Trophoblast cell (in vitro differentiated cells and primary cell): ENCODE results near the gene SEMA4C.
"Not testable (repeated sequence)": the region's sequence is repeated elsewhere in the genome, so short reads cannot be mapped to it uniquely, and the experiment has no call there.

ENCODE experiments used
- DNase-seq, 2 donors: peaks; one replicate each; pipeline ENCODE4 v3.0.0-alpha.2; 2016
- H2AFZ ChIP-seq: 2 replicates; pipeline ENCODE4 v1.6.1; 2013; ENCODE audit warnings: low read length, moderate library complexity, mild to moderate bottlenecking; ENCODE audit not compliant: insufficient read depth, poor library complexity
- H2AK5ac ChIP-seq: 2 replicates; pipeline ENCODE4 v1.6.1; 2013; ENCODE audit warnings: mild to moderate bottlenecking, low read length
- H2BK120ac ChIP-seq: 2 replicates; pipeline ENCODE4 v1.6.1; 2013; ENCODE audit warnings: low read length, mild to moderate bottlenecking, moderate library complexity; ENCODE audit not compliant: insufficient read depth, poor library complexity
- H2BK12ac ChIP-seq: 2 replicates; pipeline ENCODE4 v1.6.1; 2013; ENCODE audit warnings: mild to moderate bottlenecking, low read length, moderate library complexity
- H2BK5ac ChIP-seq: 2 replicates; pipeline ENCODE4 v1.6.1; 2013; ENCODE audit warnings: low read length, low read depth, moderate library complexity, mild to moderate bottlenecking; ENCODE audit not compliant: poor library complexity
- H3K14ac ChIP-seq: 2 replicates; pipeline ENCODE4 v1.6.1; 2013; ENCODE audit warnings: mild to moderate bottlenecking, low read length
- H3K18ac ChIP-seq: 2 replicates; pipeline ENCODE4 v1.6.1; 2013; ENCODE audit warnings: mild to moderate bottlenecking, low read length
- H3K23ac ChIP-seq: 2 replicates; pipeline ENCODE4 v1.6.1; 2013; ENCODE audit warnings: low read length
- H3K27ac ChIP-seq: 2 replicates; pipeline ENCODE4 v1.5.1; 2013; ENCODE audit warnings: low read depth, mild to moderate bottlenecking, inconsistent platforms, low read length, moderate library complexity
- H3K27me3 ChIP-seq: 2 replicates; pipeline ENCODE4 v1.6.1; 2013; ENCODE audit warnings: inconsistent platforms, mild to moderate bottlenecking, low read length, moderate library complexity; ENCODE audit not compliant: insufficient read depth
- H3K36me3 ChIP-seq, 2 experiments: 1 replicate in 1 of 2; 2 replicates in 1 of 2; pipeline ENCODE4 v1.6.1; 2013; ENCODE audit warnings: low read length in 2 of 2, mild to moderate bottlenecking in 2 of 2, moderate library complexity in 1 of 2; ENCODE audit not compliant: insufficient read depth in 2 of 2, control insufficient read depth in 1 of 2
- H3K4ac ChIP-seq: 2 replicates; pipeline ENCODE4 v1.6.1; 2013; ENCODE audit warnings: low read depth, mild to moderate bottlenecking, low read length, moderate library complexity
- H3K4me1 ChIP-seq, 2 experiments: 1 replicate in 1 of 2; 2 replicates in 1 of 2; pipeline ENCODE4 v1.6.1; 2013; ENCODE audit warnings: low read length in 2 of 2, mild to moderate bottlenecking in 2 of 2, moderate library complexity in 1 of 2; ENCODE audit not compliant: insufficient read depth in 2 of 2, control insufficient read depth in 1 of 2
- H3K4me2 ChIP-seq: 2 replicates; pipeline ENCODE4 v1.6.1; 2013; ENCODE audit warnings: inconsistent platforms, mild to moderate bottlenecking, low read length, moderate library complexity
- H3K4me3 ChIP-seq: 2 replicates; pipeline ENCODE4 v1.5.1; 2013; ENCODE audit warnings: mild to moderate bottlenecking, low read depth, low read length, inconsistent platforms
- H3K79me1 ChIP-seq: one replicate; pipeline ENCODE4 v1.6.1; 2013; ENCODE audit warnings: low read length
- H3K79me2 ChIP-seq: 2 replicates; pipeline ENCODE4 v1.6.1; 2013; ENCODE audit warnings: low read length, mild to moderate bottlenecking; ENCODE audit not compliant: control insufficient read depth, insufficient read depth, poor library complexity
- H3K9ac ChIP-seq: 2 replicates; pipeline ENCODE4 v1.6.1; 2013; ENCODE audit warnings: mild to moderate bottlenecking, low read length
- H3K9me3 ChIP-seq: 2 replicates; pipeline ENCODE4 v1.6.1; 2013; ENCODE audit warnings: low read depth, mild to moderate bottlenecking, control low read depth, inconsistent platforms, low read length; ENCODE audit not compliant: insufficient read depth
- H4K12ac ChIP-seq: 2 replicates; pipeline ENCODE4 v1.6.1; 2013; ENCODE audit warnings: low read depth, mild to moderate bottlenecking, low read length, moderate library complexity
- H4K8ac ChIP-seq: 2 replicates; pipeline ENCODE4 v1.6.1; 2013; ENCODE audit warnings: low read depth, mild to moderate bottlenecking, low read length, moderate library complexity
- H4K91ac ChIP-seq: one replicate; pipeline ENCODE4 v1.6.1; 2013; ENCODE audit warnings: low read depth, mild to moderate bottlenecking, low read length, moderate library complexity
- WGBS: extraction: QIAGEN DNeasy Blood & Tissue Kit; methylation state at CpG from one replicate; pipeline ENCODE4 v1.1.7; 2013; ENCODE audit warnings: missing lambda C conversion rate; ENCODE audit not compliant: insufficient read length, insufficient coverage; ENCODE audit errors: extremely low coverage; 5-methylcytosine and 5-hydroxymethylcytosine counted together

Gene SEMA4C

DNA sequence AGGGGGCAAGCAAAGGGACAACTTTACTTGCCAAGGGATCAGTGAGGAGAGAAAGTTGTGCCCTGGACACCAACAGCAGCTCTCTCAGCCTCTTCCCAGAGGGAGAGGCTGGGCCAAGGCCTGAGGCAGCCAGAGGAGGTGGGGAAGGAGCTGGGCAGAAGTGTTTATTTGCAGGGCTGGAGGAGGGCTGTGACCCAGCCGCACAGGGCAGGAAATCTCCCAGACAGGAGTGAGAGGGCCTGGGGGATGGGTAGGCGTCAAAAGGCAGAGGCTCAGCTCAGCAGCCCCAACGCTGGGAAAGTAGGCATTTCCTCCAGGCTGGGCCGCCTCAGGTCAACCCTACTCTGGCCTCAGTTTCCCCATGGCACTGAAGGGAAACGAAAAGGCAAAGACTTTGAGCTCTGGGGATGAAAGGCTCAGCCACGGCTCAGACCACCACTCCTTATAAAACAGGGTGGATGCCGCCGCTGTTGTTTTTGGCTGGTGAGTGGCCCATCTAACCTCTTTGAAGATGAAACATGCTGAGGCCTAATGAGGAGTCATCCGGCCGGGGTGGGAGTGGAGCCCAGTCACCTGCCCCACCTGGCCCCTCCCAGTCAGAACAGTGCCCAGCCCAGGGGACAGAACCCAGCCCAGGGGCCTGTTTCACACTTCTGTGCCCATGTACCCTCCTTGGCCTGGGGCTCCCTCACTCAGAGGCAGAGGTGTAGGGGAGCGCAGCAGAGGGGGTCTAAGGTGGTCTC, 21.9 kb upstream of the SEMA4C start:
- H4K12ac ChIP-seq: peak overlapping the region; percentile 19

DNA sequence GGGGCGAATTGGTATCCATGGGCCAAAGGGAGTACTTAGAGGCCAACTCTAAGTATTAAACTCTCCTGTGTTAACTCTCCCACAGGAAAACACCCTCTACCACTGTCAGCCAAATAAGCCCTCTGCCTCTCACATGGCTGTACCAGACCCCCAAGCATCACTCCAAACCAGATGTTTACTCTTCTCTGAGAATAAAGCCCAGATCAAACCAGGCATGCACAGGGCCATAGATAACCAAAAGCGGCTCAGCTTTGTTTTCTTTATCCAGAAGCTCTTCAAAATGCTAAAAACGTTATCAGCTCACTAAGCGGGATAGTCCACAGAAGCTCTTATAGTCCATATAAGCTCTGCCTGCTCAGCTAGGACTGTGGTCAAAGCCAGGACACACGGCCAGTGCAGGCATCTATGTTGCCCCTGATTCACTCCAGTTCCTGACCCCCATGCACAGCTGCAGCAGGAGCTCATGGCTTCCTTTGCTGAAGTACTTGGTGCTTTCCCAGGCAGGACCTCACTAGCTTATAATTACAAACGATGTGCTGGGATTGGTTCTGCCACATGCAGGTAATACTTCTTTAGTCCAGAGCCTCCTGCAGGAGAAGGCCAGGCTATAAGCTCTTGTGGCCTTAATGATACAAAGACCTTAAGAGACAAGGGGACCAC, 21.0 kb upstream of the SEMA4C start:
- Histone ChIP-seq H3K79me2 (peaks cover 16% of the 10 kb centered on the region), H3K36me3 (no peaks in the 10 kb centered on the region), H2BK5ac (peak overlapping the region; percentile 88), H3K23ac (no peak overlapping the region), H3K4me1 (peaks cover 57 to 70% of the 10 kb centered on the region in 2 experiments), H2BK12ac (peak overlapping the region; percentile 97), H3K27me3 (no peaks in the 10 kb centered on the region), H2AFZ (peak overlapping the region; percentile 4), H2AK5ac (peak overlapping the region; percentile 81), H3K9ac (no peak overlapping the region), H3K4me2 (peak overlapping the region; percentile 1), H4K12ac (no peak overlapping the region), H3K4ac (peak overlapping the region; percentile 64), H3K4me3 (no peak overlapping the region), H3K27ac (peak overlapping the region; percentile 93), H3K14ac (peak overlapping the region; percentile 82), H2BK120ac (peak overlapping the region; percentile 92), H4K8ac (peak overlapping the region; percentile 75), H3K18ac (peak overlapping the region; percentile 76), H4K91ac (peak overlapping the region; percentile 95), H3K9me3 (peaks cover 2% of the 10 kb centered on the region), H3K79me1 (peaks cover 58% of the 10 kb centered on the region)
- WGBS: no CpG with 5 or more reads among the region's 6 CpGs
- no peak for DNase-seq

More for the DNA sequence above, 21.9 kb upstream of the SEMA4C start:
- Histone ChIP-seq H3K79me2 (peaks cover 11% of the 10 kb centered on the region), H3K27me3 (no peaks in the 10 kb centered on the region), H2BK120ac (peak overlapping the region; percentile 96), H4K91ac (peak overlapping the region; percentile 98), H2BK12ac (peak overlapping the region; percentile 99), H3K4me3 (no peak overlapping the region), H2BK5ac (peak overlapping the region; percentile 88), H3K9me3 (no peaks in the 10 kb centered on the region), H3K18ac (peak overlapping the region; percentile 96), H3K23ac (no peak overlapping the region), H3K4me1 (peaks cover 55 to 66% of the 10 kb centered on the region in 2 experiments), H3K79me1 (peaks cover 50% of the 10 kb centered on the region), H3K4ac (peak overlapping the region; percentile 93), H3K14ac (peak overlapping the region; percentile 94), H3K36me3 (no peaks in the 10 kb centered on the region), H4K8ac (peak overlapping the region; percentile 78), H3K4me2 (peak overlapping the region; percentile 1), H3K9ac (no peak overlapping the region), H2AFZ (peak overlapping the region; percentile 63), H2AK5ac (peak overlapping the region; percentile 98), H3K27ac (peak overlapping the region; percentile 93)
- DNase-seq: no peak
- no CpG with 5 or more reads among the region's 11 CpGs for WGBS

DNA sequence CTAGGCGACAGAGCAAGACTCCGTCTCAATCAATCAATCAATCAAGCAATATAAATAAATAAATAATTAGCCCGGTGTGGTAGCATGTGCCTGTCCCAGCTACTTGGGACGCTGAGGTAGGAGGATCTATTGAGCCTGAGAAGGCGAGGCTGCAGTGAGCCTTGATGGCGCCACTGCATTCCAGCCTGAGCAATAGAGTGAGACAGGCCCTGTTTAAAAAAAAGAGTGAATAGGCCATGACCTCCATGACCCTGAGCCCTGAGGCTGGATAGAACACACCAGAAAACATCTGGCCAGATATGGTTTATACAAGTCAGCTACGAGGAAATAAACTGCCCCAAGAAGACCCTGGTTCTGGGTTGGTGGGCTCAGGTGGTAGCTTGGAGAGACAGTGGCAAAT, 20.4 kb upstream of the SEMA4C start:
- no CpG with 5 or more reads among the region's 7 CpGs for WGBS
- Histone ChIP-seq H3K27ac (peak overlapping the region; percentile 93), H3K36me3 (no peaks in the 10 kb centered on the region), H3K27me3 (no peaks in the 10 kb centered on the region), H3K79me2 (peaks cover 20% of the 10 kb centered on the region), H2BK120ac (peak overlapping the region; percentile 71), H3K4me2 (no peak overlapping the region), H3K18ac (no peak overlapping the region), H4K12ac (no peak overlapping the region), H3K23ac (no peak overlapping the region), H2AFZ (no peak overlapping the region), H3K4ac (peak overlapping the region; percentile 19), H2AK5ac (no peak overlapping the region), H4K91ac (peak overlapping the region; percentile 95), H3K9ac (no peak overlapping the region), H3K79me1 (peaks cover 64% of the 10 kb centered on the region), H2BK12ac (peak overlapping the region; percentile 97), H4K8ac (no peak overlapping the region), H3K9me3 (peaks cover 2% of the 10 kb centered on the region), H3K4me1 (peaks cover 60 to 70% of the 10 kb centered on the region in 2 experiments), H2BK5ac (peak overlapping the region; percentile 88), H3K4me3 (no peak overlapping the region), H3K14ac (peak overlapping the region; percentile 60)
- DNase-seq: peak; percentile 58 to 67

DNA sequence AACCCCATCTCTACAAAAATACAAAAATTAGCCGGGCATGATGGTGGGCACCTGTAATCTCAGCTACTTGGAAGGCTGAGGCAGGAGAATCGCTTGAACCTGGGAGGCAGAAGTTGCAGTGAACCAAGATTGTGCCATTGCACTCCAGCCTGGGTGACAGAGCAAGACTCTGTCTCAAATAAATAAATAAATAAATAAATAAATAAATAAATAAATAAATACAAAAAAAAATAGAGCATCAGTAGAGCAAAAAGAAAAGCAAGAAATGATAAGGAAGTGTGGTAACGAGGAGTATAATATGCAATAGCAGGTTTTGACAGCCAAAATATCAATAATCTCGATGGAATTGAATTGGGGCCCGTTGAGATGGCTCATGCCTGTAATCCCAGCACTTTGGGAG, 19.6 kb upstream of the SEMA4C start:
- not testable (repeated sequence) for H3K9me3 ChIP-seq, H3K4me3 ChIP-seq, H2AFZ ChIP-seq, H2BK120ac ChIP-seq, H4K12ac ChIP-seq, H2AK5ac ChIP-seq, H2BK5ac ChIP-seq, H3K4ac ChIP-seq, H2BK12ac ChIP-seq, H3K14ac ChIP-seq, H3K27ac ChIP-seq, H3K23ac ChIP-seq, H3K27me3 ChIP-seq, H4K8ac ChIP-seq, H3K4me2 ChIP-seq, H4K91ac ChIP-seq, DNase-seq, H3K18ac ChIP-seq, H3K36me3 ChIP-seq, H3K9ac ChIP-seq
- H3K4me1 ChIP-seq: peaks cover 68 to 76% of the 10 kb centered on the region in 2 experiments
- H3K79me1 ChIP-seq: peaks cover 72% of the 10 kb centered on the region
- WGBS: no CpG with 5 or more reads among the region's 5 CpGs
- peaks cover 28% of the 10 kb centered on the region for H3K79me2 ChIP-seq
